Spinal cord (tissue), 10 donors: Measurements from ENCODE around the gene C16orf90. TPM values are rescaled to one million over a fixed set of nuclear protein-coding genes. Genes with fewer than 3 reads are reported as not detected.
"Not testable (repeated sequence)": the region's sequence is repeated elsewhere in the genome, so short reads cannot be mapped to it uniquely, and the experiment has no call there.

Source experiments
- DNase-seq, 6 donors: peaks; one replicate each; pipeline versions ENCODE4 v3.0.0 to v3.0.0-alpha.2; 2013 to 2015; ENCODE audit warnings: low spot score in 6 of 6, low read depth in 4 of 6
- H3K27ac ChIP-seq: one replicate; pipeline ENCODE4 v1.5.1; 2013; ENCODE audit warnings: low read depth, low read length, control low read depth
- H3K27me3 ChIP-seq: one replicate; pipeline ENCODE4 v1.6.1; 2013; ENCODE audit warnings: low read length; ENCODE audit not compliant: control insufficient read depth, insufficient read depth
- H3K36me3 ChIP-seq: one replicate; pipeline ENCODE4 v1.6.1; 2013; ENCODE audit warnings: low read length; ENCODE audit not compliant: control insufficient read depth, insufficient read depth
- H3K4me1 ChIP-seq: one replicate; pipeline ENCODE4 v1.6.1; 2013; ENCODE audit warnings: low read length; ENCODE audit not compliant: control insufficient read depth, insufficient read depth
- H3K4me3 ChIP-seq: one replicate; pipeline ENCODE4 v1.5.1; 2013; ENCODE audit warnings: low read depth, low read length, control low read depth
- H3K9me3 ChIP-seq: one replicate; pipeline ENCODE4 v1.6.1; 2013; ENCODE audit warnings: low read length; ENCODE audit not compliant: control insufficient read depth, insufficient read depth
- WGBS: methylation state at CpG from one replicate; pipeline ENCODE4 v1.1.5; 2013; ENCODE audit warnings: missing lambda C conversion rate; ENCODE audit not compliant: insufficient coverage; 5-methylcytosine and 5-hydroxymethylcytosine counted together
- polyA plus RNA-seq, 2 donors: library from polyadenylated mRNA; unstranded; fragments of 120-200 nt; gene quantifications; one replicate each; pipeline ENCODE4 v1.2.1, GENCODE V29; 2013; ENCODE audit not compliant: insufficient read length in 2 of 2
- total RNA-seq, 2 donors: library from RNA; depleted of rRNA in 1 of 2; stranded (reverse); fragments of 120-200 nt in 1 of 2; fragments of >200 nt in 1 of 2; gene quantifications; one replicate each; pipeline versions ENCODE4 v1.2.3 to v1.2.4, GENCODE V29; 2013 to 2014
- donor health status: healthy.

Gene C16orf90
- total and polyA plus RNA-seq, 4 donors, result not detected

- 70% methylated on average over 11 of the region's 11 CpGs for WGBS
- peaks cover 67% of the 10 kb centered on the region for H3K36me3 ChIP-seq
- no peaks in the 10 kb centered on the region for H3K9me3 ChIP-seq
- no peak for DNase-seq
- H3K27me3 ChIP-seq, result no peaks in the 10 kb centered on the region
- peaks cover 5% of the 10 kb centered on the region for H3K4me1 ChIP-seq
- H3K4me3 ChIP-seq, result no peak overlapping the region
- H3K27ac ChIP-seq, result no peak overlapping the region
These were observed 16.9 kb downstream of the C16orf90 start for GRCh38 chr16:3478242-3478925.

GRCh38 chr16:3476409-3476808, 18.9 kb downstream of the C16orf90 start:
- Histone ChIP-seq H3K4me3 (no peak overlapping the region), H3K9me3 (no peaks in the 10 kb centered on the region), H3K36me3 (peaks cover 58% of the 10 kb centered on the region), H3K4me1 (peaks cover 5% of the 10 kb centered on the region), H3K27ac (no peak overlapping the region), H3K27me3 (no peaks in the 10 kb centered on the region)
- no peak for DNase-seq
- no CpG with 5 or more reads among the region's 3 CpGs for WGBS

- H3K36me3 ChIP-seq, result peaks cover 55% of the 10 kb centered on the region
These were observed 19.5 kb downstream of the C16orf90 start for GRCh38 chr16:3475604-3476375.

GRCh38 chr16:3474870-3475269, 20.4 kb downstream of the C16orf90 start:
- 100% methylated on average over 3 of the region's 7 CpGs for WGBS
- not testable (repeated sequence) for H3K4me3 ChIP-seq, H3K27ac ChIP-seq, H3K4me1 ChIP-seq, H3K27me3 ChIP-seq, DNase-seq, H3K9me3 ChIP-seq
- H3K36me3 ChIP-seq, result peaks cover 59% of the 10 kb centered on the region

More at GRCh38 chr16:3475604-3476375, 19.5 kb downstream of the C16orf90 start:
- Histone ChIP-seq H3K9me3 (no peaks in the 10 kb centered on the region), H3K4me1 (peaks cover 5% of the 10 kb centered on the region), H3K4me3 (no peak overlapping the region), H3K27ac (no peak overlapping the region), H3K27me3 (no peaks in the 10 kb centered on the region)
- no peak for DNase-seq
- 91% methylated on average over 21 of the region's 29 CpGs for WGBS

GRCh38 chr16:3474136-3474779, 21.0 kb downstream of the C16orf90 start:
- Histone ChIP-seq H3K4me1 (peaks cover 5% of the 10 kb centered on the region), H3K9me3 (no peaks in the 10 kb centered on the region), H3K27ac (no peak overlapping the region), H3K36me3 (peaks cover 60% of the 10 kb centered on the region), H3K4me3 (no peak overlapping the region), H3K27me3 (no peaks in the 10 kb centered on the region)
- WGBS, result 88% methylated on average over 10 of the region's 16 CpGs
- no peak for DNase-seq

GRCh38 chr16:3473596-3473943, 21.7 kb downstream of the C16orf90 start:
- not testable (repeated sequence) for H3K4me1 ChIP-seq, H3K4me3 ChIP-seq, H3K27ac ChIP-seq, H3K27me3 ChIP-seq, H3K9me3 ChIP-seq, DNase-seq
- WGBS, result no CpG with 5 or more reads among the region's 3 CpGs
- peaks cover 56% of the 10 kb centered on the region for H3K36me3 ChIP-seq

- 94% methylated on average over 4 of the region's 10 CpGs for WGBS
- peaks cover 53% of the 10 kb centered on the region for H3K36me3 ChIP-seq
- H3K4me1 ChIP-seq, result peaks cover 10% of the 10 kb centered on the region
These were observed 22.3 kb downstream of the C16orf90 start for GRCh38 chr16:3472878-3473595.

GRCh38 chr16:3471518-3472176, 23.6 kb downstream of the C16orf90 start:
- Histone ChIP-seq H3K27ac (no peak overlapping the region), H3K9me3 (no peaks in the 10 kb centered on the region), H3K4me3 (no peak overlapping the region), H3K27me3 (no peaks in the 10 kb centered on the region), H3K4me1 (peaks cover 10% of the 10 kb centered on the region), H3K36me3 (peaks cover 59% of the 10 kb centered on the region)
- DNase-seq, result no peak
- WGBS, result 93% methylated on average over 20 of the region's 20 CpGs

More at GRCh38 chr16:3472878-3473595, 22.3 kb downstream of the C16orf90 start:
- no peaks in the 10 kb centered on the region for H3K9me3 ChIP-seq
- H3K27me3 ChIP-seq, result no peaks in the 10 kb centered on the region
- no peak overlapping the region for H3K27ac ChIP-seq
- H3K4me3 ChIP-seq, result no peak overlapping the region
- no peak for DNase-seq

GRCh38 chr16:3470723-3471122, 24.6 kb downstream of the C16orf90 start:
- Histone ChIP-seq H3K36me3 (peaks cover 60% of the 10 kb centered on the region), H3K4me1 (peaks cover 10% of the 10 kb centered on the region), H3K4me3 (no peak overlapping the region), H3K27ac (no peak overlapping the region), H3K27me3 (no peaks in the 10 kb centered on the region), H3K9me3 (no peaks in the 10 kb centered on the region)
- no peak for DNase-seq
- 93% methylated on average over 9 of the region's 9 CpGs for WGBS
